ENCODE results near the gene RBMS3.

Gene RBMS3

GRCh38 chr3:29731050-29731449, 450.2 kb downstream of the RBMS3 start:
- DNase-seq (ENCODE audit: low read depth), result no peak

GRCh38 chr3:29741231-29741630, 460.4 kb downstream of the RBMS3 start:
- no peak for DNase-seq (ENCODE audit: low read depth)

GRCh38 chr3:29745232-29745870, 464.5 kb downstream of the RBMS3 start:
- no peak for DNase-seq (ENCODE audit: low read depth)

- no peak for DNase-seq (ENCODE audit: low read depth)
Measured at GRCh38 chr3:29746163-29746760, 465.4 kb downstream of the RBMS3 start.

GRCh38 chr3:29747991-29748390, 467.1 kb downstream of the RBMS3 start:
- no peak for DNase-seq (ENCODE audit: low read depth)

- DNase-seq (ENCODE audit: low read depth), result no peak
Measured at GRCh38 chr3:29751647-29752314, 470.9 kb downstream of the RBMS3 start.

GRCh38 chr3:29754346-29754745, 473.5 kb downstream of the RBMS3 start:
- no peak for DNase-seq (ENCODE audit: low read depth)

GRCh38 chr3:29755416-29755815, 474.5 kb downstream of the RBMS3 start:
- no peak for DNase-seq (ENCODE audit: low read depth)

GRCh38 chr3:29757054-29757777, 476.3 kb downstream of the RBMS3 start:
- no peak for DNase-seq (ENCODE audit: low read depth)

GRCh38 chr3:29758108-29758433, 477.2 kb downstream of the RBMS3 start:
- no peak for DNase-seq (ENCODE audit: low read depth)

- DNase-seq (ENCODE audit: low read depth), result no peak
Measured at GRCh38 chr3:29758434-29759322, 477.8 kb downstream of the RBMS3 start.

GRCh38 chr3:29759411-29760225, 478.7 kb downstream of the RBMS3 start:
- DNase-seq (ENCODE audit: low read depth), result no peak

GRCh38 chr3:29760226-29760685, 479.4 kb downstream of the RBMS3 start:
- DNase-seq (ENCODE audit: low read depth), result no peak

- DNase-seq (ENCODE audit: low read depth), result no peak
Measured at GRCh38 chr3:29761517-29761916, 480.6 kb downstream of the RBMS3 start.

- DNase-seq (ENCODE audit: low read depth), result no peak
Measured at GRCh38 chr3:29763115-29763514, 482.2 kb downstream of the RBMS3 start.

GRCh38 chr3:29764041-29764440, 483.2 kb downstream of the RBMS3 start:
- no peak for DNase-seq (ENCODE audit: low read depth)

- DNase-seq (ENCODE audit: low read depth), result no peak
Measured at GRCh38 chr3:29764603-29765254, 483.9 kb downstream of the RBMS3 start.

GRCh38 chr3:29771602-29772001, 490.7 kb downstream of the RBMS3 start:
- DNase-seq (ENCODE audit: low read depth), result no peak

- DNase-seq (ENCODE audit: low read depth), result no peak
Measured at GRCh38 chr3:29772436-29772835, 491.6 kb downstream of the RBMS3 start.

GRCh38 chr3:29773481-29773880, 492.6 kb downstream of the RBMS3 start:
- no peak for DNase-seq (ENCODE audit: low read depth)
